Measurements from ENCODE around the gene CHAC1.
"Not testable (repeated sequence)": the region's sequence is repeated elsewhere in the genome, so short reads cannot be mapped to it uniquely, and the experiment has no call there.

The CHAC1 gene

DNA sequence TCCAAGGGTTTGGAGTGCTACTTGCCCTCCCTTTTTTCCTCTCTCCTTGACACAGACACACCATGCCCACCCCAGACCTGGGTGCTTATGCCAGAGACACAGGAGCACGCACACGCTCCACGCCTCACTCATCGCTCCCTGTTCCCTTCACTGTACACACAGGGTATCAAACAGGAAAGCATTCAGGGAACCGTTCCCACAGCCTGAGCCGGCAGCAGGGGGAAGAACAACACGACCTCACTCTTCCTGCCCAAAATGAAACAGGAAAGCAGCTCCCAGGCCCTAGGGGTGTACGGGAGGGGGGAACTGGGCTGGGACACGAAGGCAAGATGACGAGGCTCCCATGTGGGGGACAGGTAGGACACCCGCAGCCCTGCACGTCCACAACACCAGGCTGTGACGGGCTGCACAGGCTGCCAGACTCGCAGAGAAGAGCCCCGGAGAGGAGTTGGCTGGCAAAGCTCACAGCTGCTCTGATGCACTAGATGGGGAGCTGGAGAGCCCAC is 12.9 kb upstream of the CHAC1 start:
- no peak for DNase-seq

- no peak for DNase-seq
These were observed 12.2 kb upstream of the CHAC1 start for GRCh38 chr15:40941068-40941527.

GRCh38 chr15:40941528-40942336 is 11.5 kb upstream of the CHAC1 start:
- peak; percentile 77 for DNase-seq

DNA sequence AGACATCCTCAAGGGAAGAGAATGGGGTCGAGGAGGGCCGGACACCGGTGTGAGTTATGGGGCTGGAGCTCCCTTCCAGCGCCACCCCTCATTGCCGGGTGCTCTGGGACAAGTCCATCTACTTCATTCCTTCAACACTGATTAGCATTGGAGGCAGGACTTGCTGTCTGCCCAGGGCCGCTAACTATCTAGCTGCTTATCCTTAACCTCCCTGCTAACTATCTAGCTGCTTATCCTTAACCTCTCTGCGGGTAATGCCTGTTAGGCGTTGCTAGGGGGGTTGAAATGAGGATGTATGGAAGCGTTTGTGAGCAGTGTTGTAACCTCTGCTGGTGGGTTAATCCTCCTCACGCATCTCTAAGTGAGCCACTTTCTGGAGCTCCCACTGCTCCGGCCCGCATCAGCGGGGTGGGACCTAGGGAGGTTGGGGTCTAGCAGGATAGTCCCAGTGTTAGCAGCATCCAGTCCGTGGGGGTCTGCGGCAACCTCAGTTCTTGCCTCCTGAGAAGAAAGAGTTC is 10.9 kb upstream of the CHAC1 start:
- no peak for DNase-seq

DNA sequence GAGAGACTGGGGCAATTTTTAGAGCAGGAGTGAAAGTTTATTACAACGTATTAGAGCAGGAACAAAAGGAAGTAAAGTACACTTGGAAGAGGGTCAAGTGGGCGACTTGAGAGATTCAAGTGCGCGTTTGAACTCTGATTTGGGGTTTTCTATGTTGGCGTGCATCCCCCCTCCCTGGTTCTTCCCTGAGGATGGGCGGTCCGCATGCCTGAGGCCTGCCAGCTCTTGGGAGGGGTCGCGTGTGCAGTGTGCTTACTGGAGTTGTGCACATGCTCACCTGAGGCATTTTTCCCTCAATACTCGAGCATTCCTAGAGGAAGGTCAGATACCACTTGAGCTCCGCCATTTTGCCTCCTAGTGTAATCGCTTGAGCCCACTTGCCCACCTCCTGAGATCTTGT is 10.4 kb upstream of the CHAC1 start:
- DNase-seq, result no peak

- DNase-seq, result no peak
These were observed 9.4 kb upstream of the CHAC1 start for GRCh38 chr15:40943764-40944365.

DNA sequence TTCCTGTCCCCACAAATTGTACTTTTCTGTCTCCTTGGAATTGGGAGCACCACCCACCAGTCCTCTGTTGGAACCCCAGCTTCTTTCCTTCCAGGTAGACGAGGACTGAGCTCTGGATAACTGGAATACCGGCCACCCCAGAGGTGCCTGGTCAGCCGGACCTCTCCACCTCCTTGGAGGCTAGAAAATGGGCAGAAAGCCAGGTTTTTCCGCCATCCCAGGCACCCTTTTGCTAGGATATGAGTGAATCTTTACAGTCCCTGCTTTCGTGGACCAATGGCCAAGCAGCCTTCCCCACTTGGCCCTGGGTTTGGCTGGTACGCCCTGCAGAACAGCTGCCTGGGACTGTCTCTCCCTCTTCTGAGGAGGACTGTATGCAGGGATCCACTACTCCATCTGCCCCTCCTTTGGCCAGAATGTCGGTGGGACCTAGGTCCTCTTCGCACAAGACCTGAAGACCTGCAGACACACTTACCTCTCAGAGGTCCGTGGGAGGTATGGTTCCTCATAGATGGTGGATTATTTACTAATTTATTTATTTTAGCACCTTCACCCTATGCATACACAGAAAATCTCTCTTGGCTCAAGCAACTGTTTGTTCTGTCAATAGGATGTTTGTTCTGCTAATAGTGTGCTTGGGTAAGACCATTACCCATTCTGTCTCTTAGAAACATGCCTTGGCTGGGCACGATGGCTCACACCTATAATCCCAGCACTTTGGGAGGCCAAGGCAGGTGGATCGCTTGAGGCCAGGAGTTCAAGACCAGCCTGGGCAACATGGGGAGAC is 8.6 kb upstream of the CHAC1 start:
- DNase-seq, result peak; percentile 78

- no peak for DNase-seq
These were observed 4.4 kb upstream of the CHAC1 start for GRCh38 chr15:40948706-40949473.

GRCh38 chr15:40949756-40950207 is 3.5 kb upstream of the CHAC1 start:
- DNase-seq, result no peak

- DNase-seq, result no peak
These were observed 1.5 kb upstream of the CHAC1 start for GRCh38 chr15:40951764-40952163.

DNA sequence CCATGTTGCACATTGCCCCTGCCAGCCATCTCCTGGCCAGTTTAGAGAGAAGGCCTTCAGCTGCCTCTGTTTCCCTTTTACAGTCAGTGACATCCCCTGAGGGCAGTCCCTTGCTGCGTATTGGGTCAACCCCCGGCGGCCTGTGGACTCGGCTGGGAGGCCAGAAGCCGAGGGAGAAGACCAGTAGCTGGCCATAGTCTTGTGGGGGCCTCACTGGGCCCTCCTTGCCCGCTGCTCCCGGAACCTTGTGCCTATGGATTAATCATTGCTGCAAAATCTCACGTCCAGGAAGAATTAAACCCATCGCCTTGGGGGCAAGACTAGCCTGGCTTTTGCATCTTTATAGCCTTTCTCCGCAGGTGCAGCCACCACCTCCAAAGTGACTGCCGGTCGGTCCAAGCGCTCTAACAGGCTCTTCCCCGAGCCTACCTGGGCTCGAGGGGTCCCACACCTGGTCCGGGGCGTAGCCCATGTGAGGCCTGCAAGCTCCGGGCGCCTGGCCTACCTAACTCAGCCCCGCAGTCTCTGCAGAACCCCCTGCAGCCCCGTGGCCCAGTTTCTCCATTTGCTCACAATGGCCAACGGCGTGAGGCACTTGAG is 870 bp upstream of the CHAC1 start:
- DNase-seq, result no peak

DNA sequence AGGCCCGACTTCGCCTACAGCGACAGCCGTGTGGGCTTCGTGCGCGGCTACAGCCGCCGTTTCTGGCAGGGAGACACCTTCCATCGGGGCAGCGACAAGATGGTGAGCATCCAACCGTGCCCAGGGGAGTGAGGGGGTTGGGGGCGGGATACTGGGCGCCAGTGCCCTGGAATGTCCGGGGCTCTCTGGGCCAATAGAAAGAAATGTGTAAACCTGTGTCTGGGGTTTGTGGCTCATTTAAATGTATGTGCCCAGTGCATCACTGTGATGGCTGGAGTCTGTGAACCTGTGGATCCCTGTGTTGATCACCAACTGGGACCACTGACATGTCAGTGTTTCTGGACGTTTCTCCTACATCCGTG is 423 bp downstream of the CHAC1 start:
- no peak for DNase-seq

DNA sequence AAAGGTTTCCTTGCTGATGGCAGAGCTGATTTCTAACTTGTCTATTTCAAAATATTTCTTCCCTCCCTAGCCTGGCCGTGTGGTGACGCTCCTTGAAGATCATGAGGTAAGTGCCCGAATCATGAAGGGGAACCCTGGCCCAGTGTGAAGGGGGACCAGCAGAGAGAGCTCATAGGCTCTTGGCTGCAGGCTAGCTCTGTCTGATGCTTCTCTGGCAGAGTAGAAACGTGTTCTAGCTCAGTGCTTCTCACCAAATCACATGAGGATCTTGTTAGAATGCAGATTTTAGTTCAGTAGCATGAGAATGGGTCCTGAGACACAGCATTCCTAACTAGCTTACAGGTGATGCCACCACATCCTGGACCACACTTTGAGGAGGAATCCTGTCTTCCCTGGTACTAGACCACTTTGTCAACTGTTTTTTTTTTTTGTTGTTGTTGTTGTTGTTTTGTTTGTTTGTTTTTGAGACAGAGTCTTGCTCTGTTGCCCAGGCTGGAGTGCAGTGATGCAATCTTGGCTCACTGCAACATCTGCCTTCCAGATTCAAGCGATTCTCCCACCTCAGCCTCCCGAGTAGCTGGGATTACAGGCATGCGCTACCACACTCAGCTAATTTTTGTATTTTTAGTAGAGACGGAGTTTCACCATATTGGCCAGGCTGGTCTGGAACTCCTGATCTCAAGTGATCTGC is 1.0 kb downstream of the CHAC1 start:
- not testable (repeated sequence) for DNase-seq

- no peak for DNase-seq
These were observed 2.1 kb downstream of the CHAC1 start for GRCh38 chr15:40955141-40955903.

DNA sequence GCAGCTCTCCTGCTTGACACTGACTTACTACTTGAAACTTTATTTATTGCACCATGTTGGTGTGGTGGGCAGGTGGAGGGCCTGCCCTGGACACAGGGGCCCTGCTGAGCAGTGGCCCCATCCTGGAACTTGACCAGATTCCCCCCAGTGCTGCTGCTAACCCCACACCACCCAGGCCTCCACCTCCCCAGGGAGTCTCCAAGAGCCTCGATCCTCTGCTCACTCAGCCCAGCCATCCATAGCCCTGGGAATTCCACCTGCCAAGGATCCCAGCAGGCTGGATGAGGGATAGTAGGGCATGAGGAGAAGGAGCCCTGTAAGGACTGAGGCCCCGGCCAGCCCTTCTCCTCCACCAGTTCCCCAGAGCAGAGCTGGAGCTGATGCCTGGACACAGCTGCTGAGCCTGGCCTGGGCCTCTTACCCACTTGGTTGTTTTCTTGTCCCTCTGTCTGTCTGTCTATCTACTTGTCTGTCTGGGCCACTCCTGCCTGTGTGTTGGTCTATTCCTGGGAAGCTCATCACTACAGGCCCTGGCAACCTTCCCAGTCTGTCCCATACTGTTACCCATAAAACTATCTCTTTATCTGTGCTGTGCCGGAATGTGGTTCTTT is 2.8 kb downstream of the CHAC1 start:
- no peak for DNase-seq

DNA sequence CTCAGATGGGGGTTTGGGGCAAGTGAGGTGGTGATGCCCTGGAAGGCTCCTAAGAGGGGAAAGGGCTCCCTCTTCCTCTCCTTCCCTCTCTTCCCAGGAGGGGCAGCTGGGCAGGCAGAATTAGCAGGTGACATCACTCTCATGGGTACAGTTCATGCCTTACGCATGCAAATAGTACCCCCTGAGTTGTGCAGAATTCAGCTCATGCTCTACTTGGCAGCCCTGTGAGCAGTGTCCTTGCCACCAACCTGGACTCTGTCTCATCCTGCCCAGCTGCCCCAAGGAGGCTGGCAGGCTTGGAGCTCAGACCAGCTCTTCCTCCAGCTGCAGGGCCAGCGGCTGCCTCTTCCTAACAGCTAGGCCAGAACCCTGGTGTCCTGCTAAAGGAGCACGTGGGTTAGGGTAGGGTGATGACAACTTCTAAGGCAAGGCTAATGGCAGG is 3.3 kb downstream of the CHAC1 start:
- no peak for DNase-seq

GRCh38 chr15:40957041-40957555 is 3.8 kb downstream of the CHAC1 start:
- no peak for DNase-seq

GRCh38 chr15:40957581-40958051 is 4.3 kb downstream of the CHAC1 start:
- peak; percentile 55 for DNase-seq

GRCh38 chr15:40958146-40958545 is 4.9 kb downstream of the CHAC1 start:
- DNase-seq, result no peak

- DNase-seq, result no peak
These were observed 5.5 kb downstream of the CHAC1 start for GRCh38 chr15:40958723-40959122.

All from NCI-H774 (cell line).